ENCODE measurements around the gene STK40. TPM values are rescaled to one million over a fixed set of nuclear protein-coding genes. Genes with fewer than 3 reads are reported as not detected.

The STK40 gene
- total RNA-seq, 6 donors from 2014 or later, result 26.2 to 100 (median 69.1) TPM

DNA sequence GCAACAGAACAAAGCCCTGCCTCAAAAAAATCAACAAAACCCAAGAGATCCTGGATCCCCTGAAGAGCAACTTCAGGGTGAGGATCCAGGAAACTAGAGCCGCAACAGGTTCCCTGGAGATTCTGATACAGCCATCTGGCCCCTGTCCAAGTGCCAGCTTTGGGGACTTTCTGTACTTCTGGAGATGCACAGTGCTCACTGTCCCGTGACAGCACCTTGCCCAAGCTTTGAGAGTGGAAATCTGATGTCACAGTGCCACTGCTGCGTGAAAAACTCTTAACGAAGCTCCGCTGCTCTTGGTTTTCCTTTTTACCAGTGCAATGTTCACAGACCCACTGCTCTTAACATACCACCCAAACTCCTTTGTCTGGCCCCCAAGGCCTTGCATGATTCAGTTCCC lies 26.3 kb downstream of the STK40 start:
- DNase-seq (no peak), ATAC-seq (ENCODE audit: low FRiP score in 2 of 2) (no peak)
- Histone ChIP-seq H3K36me3 (peaks cover 11 to 69% (median 51%) of the 10 kb centered on the region in 4 donors), H3K27me3 (no peaks in the 10 kb centered on the region), H3K9me3 (no peaks in the 10 kb centered on the region), H3K27ac (peak overlapping the region; percentile 65 to 77 (median 70)), H3K4me3 (no peak overlapping the region), H3K4me1 (peaks cover 10 to 11% (median 11%) of the 10 kb centered on the region in 4 donors)
- 94% methylated on average over 5 of the region's 5 CpGs for WGBS, 2 donors
- TF ChIP-seq EP300 (IDR thresholded peaks at IDR 0.05), result no peak
- TF ChIP-seq POLR2A (IDR thresholded peaks at IDR 0.05), result no peak
- TF ChIP-seq POLR2AphosphoS5 (IDR thresholded peaks at IDR 0.05), result no peak
- TF ChIP-seq, protein P1, sequence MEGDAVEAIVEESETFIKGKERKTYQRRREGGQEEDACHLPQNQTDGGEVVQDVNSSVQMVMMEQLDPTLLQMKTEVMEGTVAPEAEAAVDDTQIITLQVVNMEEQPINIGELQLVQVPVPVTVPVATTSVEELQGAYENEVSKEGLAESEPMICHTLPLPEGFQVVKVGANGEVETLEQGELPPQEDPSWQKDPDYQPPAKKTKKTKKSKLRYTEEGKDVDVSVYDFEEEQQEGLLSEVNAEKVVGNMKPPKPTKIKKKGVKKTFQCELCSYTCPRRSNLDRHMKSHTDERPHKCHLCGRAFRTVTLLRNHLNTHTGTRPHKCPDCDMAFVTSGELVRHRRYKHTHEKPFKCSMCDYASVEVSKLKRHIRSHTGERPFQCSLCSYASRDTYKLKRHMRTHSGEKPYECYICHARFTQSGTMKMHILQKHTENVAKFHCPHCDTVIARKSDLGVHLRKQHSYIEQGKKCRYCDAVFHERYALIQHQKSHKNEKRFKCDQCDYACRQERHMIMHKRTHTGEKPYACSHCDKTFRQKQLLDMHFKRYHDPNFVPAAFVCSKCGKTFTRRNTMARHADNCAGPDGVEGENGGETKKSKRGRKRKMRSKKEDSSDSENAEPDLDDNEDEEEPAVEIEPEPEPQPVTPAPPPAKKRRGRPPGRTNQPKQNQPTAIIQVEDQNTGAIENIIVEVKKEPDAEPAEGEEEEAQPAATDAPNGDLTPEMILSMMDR (IDR thresholded peaks at IDR 0.05), result no peak

DNA sequence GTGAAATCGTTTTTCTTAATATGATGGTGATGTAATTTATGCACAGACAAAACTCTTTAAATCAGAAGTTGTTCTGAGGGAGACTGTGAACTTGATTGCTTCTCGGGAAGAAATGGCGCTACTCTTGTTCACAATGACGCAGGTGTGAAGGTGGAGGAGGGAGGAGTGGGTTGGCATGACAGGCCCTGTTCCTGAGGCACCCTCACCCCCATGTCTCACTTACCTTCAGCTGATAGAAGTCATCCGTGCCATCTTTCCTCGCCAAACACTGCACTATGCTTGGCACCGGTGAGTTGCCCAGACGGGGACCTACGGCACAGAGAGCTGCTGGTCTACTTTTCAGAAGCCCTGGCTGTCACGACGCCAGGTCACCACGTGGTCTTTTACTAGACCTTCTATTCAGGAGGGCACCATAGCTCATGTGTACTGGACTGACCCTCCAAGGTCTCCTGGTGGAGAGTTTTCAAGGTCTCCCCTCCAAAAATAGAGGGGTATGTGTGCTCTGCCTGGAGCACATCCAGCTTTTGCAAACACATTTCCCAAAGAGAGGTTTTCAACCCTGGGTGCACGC lies 27.1 kb downstream of the STK40 start:
- no peak overlapping the region for H3K4me3 ChIP-seq
- 92 to 94% methylated on average over 10 to 13 of the region's 13 CpGs for WGBS, 2 donors
- H3K36me3 ChIP-seq, result peaks cover 19 to 77% (median 59%) of the 10 kb centered on the region in 4 donors
- ATAC-seq (ENCODE audit: low FRiP score in 2 of 2), result no peak
- no peak overlapping the region for H3K27ac ChIP-seq
- TF ChIP-seq EP300 (IDR thresholded peaks at IDR 0.05) (no peak), POLR2A (IDR thresholded peaks at IDR 0.05) (no peak), POLR2AphosphoS5 (IDR thresholded peaks at IDR 0.05) (no peak)
- TF ChIP-seq, protein P1 (IDR thresholded peaks at IDR 0.05), result no peak
- no peaks in the 10 kb centered on the region for H3K27me3 ChIP-seq
- DNase-seq, result no peak
- H3K4me1 ChIP-seq, result peaks cover 10 to 11% (median 11%) of the 10 kb centered on the region in 4 donors
- no peaks in the 10 kb centered on the region for H3K9me3 ChIP-seq

DNA sequence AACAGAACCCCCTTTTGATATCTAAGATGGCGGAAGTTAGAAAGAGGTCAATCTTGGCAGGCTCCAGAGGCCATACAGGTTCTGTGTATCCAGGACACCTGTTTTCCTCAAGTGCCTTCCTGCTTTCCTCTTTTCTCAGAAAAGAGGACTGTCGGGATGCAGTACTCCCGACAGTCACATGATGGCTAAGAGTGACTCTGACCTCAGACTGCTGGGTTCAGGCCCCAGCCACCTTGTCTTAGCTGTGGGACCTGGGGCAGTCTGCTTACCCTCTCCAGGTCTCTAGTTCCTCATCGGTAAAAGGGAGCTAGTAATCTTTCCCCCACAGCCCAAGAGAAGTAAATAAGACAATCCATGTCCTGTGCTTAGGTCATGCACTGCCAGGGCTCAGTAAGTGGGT lies 29.9 kb downstream of the STK40 start:
- no peaks in the 10 kb centered on the region for H3K9me3 ChIP-seq
- peaks cover 26 to 34% (median 31%) of the 10 kb centered on the region in 4 donors for H3K4me1 ChIP-seq
- H3K4me3 ChIP-seq, result no peak overlapping the region
- TF ChIP-seq POLR2AphosphoS5 (IDR thresholded peaks at IDR 0.05) (no peak), POLR2A (IDR thresholded peaks at IDR 0.05) (no peak), EP300 (IDR thresholded peaks at IDR 0.05) (no peak)
- TF ChIP-seq, protein P1 (IDR thresholded peaks at IDR 0.05), result no peak
- WGBS, 2 donors, result 81 to 86% methylated on average over 4 of the region's 4 CpGs
- no peak overlapping the region for H3K27ac ChIP-seq
- DNase-seq, result no peak
- H3K27me3 ChIP-seq, result no peaks in the 10 kb centered on the region
- peaks cover 17 to 71% (median 51%) of the 10 kb centered on the region in 4 donors for H3K36me3 ChIP-seq
- no peak for ATAC-seq (ENCODE audit: low FRiP score in 2 of 2)

DNA sequence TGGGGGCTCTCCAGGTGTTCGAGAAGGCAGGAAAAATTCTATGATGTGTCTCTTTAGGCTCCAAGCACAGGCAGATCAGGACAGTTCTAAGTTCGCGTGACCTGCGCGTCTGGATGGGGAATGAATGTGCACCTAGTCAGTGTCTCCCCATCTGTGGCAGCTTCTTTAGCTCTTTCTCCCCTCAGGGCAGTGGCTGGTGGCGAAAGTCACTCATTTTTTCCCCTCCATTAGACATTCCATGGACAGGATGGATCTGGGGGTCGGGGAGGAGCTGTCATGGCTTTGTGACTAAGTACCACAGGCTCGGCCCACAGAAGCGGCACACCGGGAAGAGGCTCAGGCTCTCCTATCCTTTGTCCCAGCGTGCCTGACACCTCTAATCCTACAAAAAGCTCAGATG lies 31.2 kb downstream of the STK40 start:
- DNase-seq, result no peak
- WGBS, 2 donors, result 92 to 98% methylated on average over 11 of the region's 11 CpGs
- Histone ChIP-seq H3K36me3 (peaks cover 17 to 74% (median 52%) of the 10 kb centered on the region in 4 donors), H3K27ac (no peak overlapping the region), H3K4me3 (no peak overlapping the region), H3K9me3 (no peaks in the 10 kb centered on the region), H3K27me3 (no peaks in the 10 kb centered on the region), H3K4me1 (peaks cover 32 to 38% (median 36%) of the 10 kb centered on the region in 4 donors)
- TF ChIP-seq POLR2AphosphoS5 (IDR thresholded peaks at IDR 0.05) (no peak), EP300 (IDR thresholded peaks at IDR 0.05) (no peak), POLR2A (IDR thresholded peaks at IDR 0.05) (no peak)
- TF ChIP-seq, protein P1 (IDR thresholded peaks at IDR 0.05), result no peak
- ATAC-seq (ENCODE audit: low FRiP score in 2 of 2), result no peak

All from upper lobe of left lung (tissue), 6 donors.